Activated CD8-positive, alpha-beta memory T cell treated with anti-CD3 and anti-CD28 coated beads for 1 hour (primary cell): ENCODE data around the gene C9orf72.
"Not testable (repeated sequence)": the region's sequence is repeated elsewhere in the genome, so short reads cannot be mapped to it uniquely, and the experiment has no call there.

Source experiments
- DNase-seq, 2 donors: peaks; one replicate each; pipeline ENCODE4 v3.0.0-alpha.2; 2020; ENCODE audit warnings: low read depth in 1 of 2; ENCODE audit errors: extremely low read depth in 1 of 2

Gene C9orf72

GRCh38 chr9:27572918-27573633, at the start of gene C9orf72:
C9orf72 (minus strand) TSS chr9:27573481; CDS start chr9:27567120, 6,361 bp downstream.
- peak; percentile 62 to 86 for DNase-seq

- DNase-seq = no peak
Measured at GRCh38 chr9:27622693-27623340, 49.5 kb upstream of the C9orf72 start.

- no peak for DNase-seq
Measured at GRCh38 chr9:27619743-27620142, 46.5 kb upstream of the C9orf72 start.

GRCh38 chr9:27618066-27618465, 44.8 kb upstream of the C9orf72 start:
- no peak for DNase-seq

- DNase-seq = no peak
Measured at GRCh38 chr9:27614551-27614950, 41.3 kb upstream of the C9orf72 start.

GRCh38 chr9:27612036-27612435, 38.8 kb upstream of the C9orf72 start:
- not testable (repeated sequence) for DNase-seq

GRCh38 chr9:27610622-27611021, 37.3 kb upstream of the C9orf72 start:
- no peak for DNase-seq

GRCh38 chr9:27602954-27603353, 29.7 kb upstream of the C9orf72 start:
- DNase-seq = no peak

GRCh38 chr9:27602142-27602861, 29.0 kb upstream of the C9orf72 start:
- no peak for DNase-seq

GRCh38 chr9:27601396-27601795, 28.1 kb upstream of the C9orf72 start:
- DNase-seq = no peak

- no peak for DNase-seq
Measured at GRCh38 chr9:27600256-27600655, 27.0 kb upstream of the C9orf72 start.

GRCh38 chr9:27599870-27600238, 26.6 kb upstream of the C9orf72 start:
- no peak for DNase-seq

- DNase-seq = no peak
Measured at GRCh38 chr9:27599102-27599869, 26.0 kb upstream of the C9orf72 start.

- DNase-seq = no peak
Measured at GRCh38 chr9:27595733-27596132, 22.5 kb upstream of the C9orf72 start.

GRCh38 chr9:27591672-27592071, 18.4 kb upstream of the C9orf72 start:
- no peak for DNase-seq

GRCh38 chr9:27591093-27591492, 17.8 kb upstream of the C9orf72 start:
- no peak for DNase-seq

- DNase-seq = no peak
Measured at GRCh38 chr9:27590651-27591050, 17.4 kb upstream of the C9orf72 start.

GRCh38 chr9:27589462-27589861, 16.2 kb upstream of the C9orf72 start:
- DNase-seq = no peak

- DNase-seq = no peak
Measured at GRCh38 chr9:27586304-27586703, 13.0 kb upstream of the C9orf72 start.

GRCh38 chr9:27584931-27585330, 11.7 kb upstream of the C9orf72 start:
- DNase-seq = no peak

- DNase-seq = no peak
Measured at GRCh38 chr9:27582794-27583193, 9.5 kb upstream of the C9orf72 start.
